Activated T-cell treated with anti-CD3 and anti-CD28 coated beads, Interleukin-2, amount 50 U/mL, for 24 hours (primary cell): Measurements from ENCODE around the gene ATP5F1D.
"Not testable (repeated sequence)": the region's sequence is repeated elsewhere in the genome, so short reads cannot be mapped to it uniquely, and the experiment has no call there.

Source experiments
- DNase-seq: peaks from one replicate; pipeline ENCODE4 v3.0.0-alpha.2; 2020
- H3K27ac Mint-ChIP-seq: 2 replicates; pipeline ENCODE4 v1.8.0; 2020; ENCODE audit warnings: mild to moderate bottlenecking, mixed read lengths
- H3K27me3 Mint-ChIP-seq: 2 replicates; pipeline ENCODE4 v1.8.0; 2020; ENCODE audit warnings: mixed read lengths
- H3K36me3 Mint-ChIP-seq: 2 replicates; pipeline ENCODE4 v1.8.0; 2020; ENCODE audit warnings: low read depth, mixed read lengths
- H3K4me1 Mint-ChIP-seq: 2 replicates; pipeline ENCODE4 v1.8.0; 2020; ENCODE audit warnings: low read depth, mixed read lengths
- H3K4me3 Mint-ChIP-seq: 2 replicates; pipeline ENCODE4 v1.8.0; 2020; ENCODE audit warnings: mild to moderate bottlenecking, moderate library complexity, mixed read lengths
- H3K9me3 Mint-ChIP-seq: 2 replicates; pipeline ENCODE4 v1.8.0; 2020; ENCODE audit warnings: mixed read lengths

Gene ATP5F1D

GRCh38 chr19:1246265-1247087 is 4.9 kb downstream of the ATP5F1D start:
- Mint-ChIP-seq H3K27ac (peak overlapping the region; percentile 69), H3K4me1 (peaks cover 33% of the 10 kb centered on the region), H3K4me3 (peak overlapping the region; percentile 56), H3K36me3 (peaks cover 46% of the 10 kb centered on the region)
- peak; percentile 45 for DNase-seq
- not testable (repeated sequence) for H3K9me3 Mint-ChIP-seq, H3K27me3 Mint-ChIP-seq

- no peak for DNase-seq
- Mint-ChIP-seq H3K4me3 (peak overlapping the region; percentile 79), H3K4me1 (peaks cover 25% of the 10 kb centered on the region), H3K36me3 (peaks cover 46% of the 10 kb centered on the region), H3K27me3 (no peaks in the 10 kb centered on the region), H3K9me3 (no peaks in the 10 kb centered on the region), H3K27ac (peak overlapping the region; percentile 77)
Observed at GRCh38 chr19:1247748-1248138, 6.2 kb downstream of the ATP5F1D start.

GRCh38 chr19:1248139-1248785 is 6.7 kb downstream of the ATP5F1D start, which contains the start of gene MIDN:
TSS of gene MIDN (plus strand) at chr19:1248583. CDS start at chr19:1250297, 1,714 bp downstream.
- Mint-ChIP-seq H3K4me1 (peaks cover 21% of the 10 kb centered on the region), H3K36me3 (peaks cover 42% of the 10 kb centered on the region), H3K9me3 (no peaks in the 10 kb centered on the region), H3K27me3 (no peaks in the 10 kb centered on the region), H3K4me3 (peak within 1 kb of the TSS; percentile 79), H3K27ac (peak within 1 kb of the TSS; percentile 94)
- peak; percentile 85 for DNase-seq

GRCh38 chr19:1248786-1249297 is 7.3 kb downstream of the ATP5F1D start:
- H3K4me1 Mint-ChIP-seq: peaks cover 21% of the 10 kb centered on the region
- H3K27ac Mint-ChIP-seq: peak overlapping the region; percentile 94
- DNase-seq: peak; percentile 92
- no peaks in the 10 kb centered on the region for H3K27me3 Mint-ChIP-seq
- peaks cover 42% of the 10 kb centered on the region for H3K36me3 Mint-ChIP-seq
- H3K4me3 Mint-ChIP-seq: peak overlapping the region; percentile 79
- H3K9me3 Mint-ChIP-seq: no peaks in the 10 kb centered on the region

GRCh38 chr19:1249298-1249989 is 7.9 kb downstream of the ATP5F1D start:
- Mint-ChIP-seq H3K4me3 (peak overlapping the region; percentile 78), H3K9me3 (no peaks in the 10 kb centered on the region), H3K27ac (peak overlapping the region; percentile 86), H3K4me1 (peaks cover 20% of the 10 kb centered on the region), H3K27me3 (no peaks in the 10 kb centered on the region), H3K36me3 (peaks cover 42% of the 10 kb centered on the region)
- DNase-seq: peak; percentile 95

GRCh38 chr19:1249990-1250436 is 8.5 kb downstream of the ATP5F1D start:
- Mint-ChIP-seq H3K4me1 (peaks cover 21% of the 10 kb centered on the region), H3K36me3 (peaks cover 43% of the 10 kb centered on the region), H3K4me3 (peak overlapping the region; percentile 78), H3K27me3 (no peaks in the 10 kb centered on the region), H3K9me3 (no peaks in the 10 kb centered on the region), H3K27ac (peak overlapping the region; percentile 86)
- no peak for DNase-seq

GRCh38 chr19:1250437-1251260 is 9.1 kb downstream of the ATP5F1D start:
- peaks cover 24% of the 10 kb centered on the region for H3K4me1 Mint-ChIP-seq
- peaks cover 47% of the 10 kb centered on the region for H3K36me3 Mint-ChIP-seq
- peak overlapping the region; percentile 96 for H3K27ac Mint-ChIP-seq
- H3K27me3 Mint-ChIP-seq: no peaks in the 10 kb centered on the region
- peak; percentile 65 for DNase-seq
- H3K9me3 Mint-ChIP-seq: no peaks in the 10 kb centered on the region
- H3K4me3 Mint-ChIP-seq: peak overlapping the region; percentile 93

- no peaks in the 10 kb centered on the region for H3K9me3 Mint-ChIP-seq
- peak overlapping the region; percentile 93 for H3K4me3 Mint-ChIP-seq
- peak; percentile 75 for DNase-seq
- peaks cover 24% of the 10 kb centered on the region for H3K4me1 Mint-ChIP-seq
- no peaks in the 10 kb centered on the region for H3K27me3 Mint-ChIP-seq
- peak overlapping the region; percentile 96 for H3K27ac Mint-ChIP-seq
- H3K36me3 Mint-ChIP-seq: peaks cover 48% of the 10 kb centered on the region
Observed at GRCh38 chr19:1251330-1252220, 10.0 kb downstream of the ATP5F1D start.

GRCh38 chr19:1252221-1252820 is 10.8 kb downstream of the ATP5F1D start:
- no peaks in the 10 kb centered on the region for H3K9me3 Mint-ChIP-seq
- peaks cover 51% of the 10 kb centered on the region for H3K36me3 Mint-ChIP-seq
- peaks cover 23% of the 10 kb centered on the region for H3K4me1 Mint-ChIP-seq
- H3K4me3 Mint-ChIP-seq: peak overlapping the region; percentile 93
- H3K27ac Mint-ChIP-seq: peak overlapping the region; percentile 96
- DNase-seq: no peak
- H3K27me3 Mint-ChIP-seq: no peaks in the 10 kb centered on the region

GRCh38 chr19:1252821-1253513 is 11.4 kb downstream of the ATP5F1D start:
- Mint-ChIP-seq H3K9me3 (no peaks in the 10 kb centered on the region), H3K4me3 (peak overlapping the region; percentile 93), H3K27ac (peak overlapping the region; percentile 96), H3K4me1 (peaks cover 29% of the 10 kb centered on the region), H3K27me3 (no peaks in the 10 kb centered on the region), H3K36me3 (peaks cover 58% of the 10 kb centered on the region)
- peak; percentile 82 for DNase-seq

GRCh38 chr19:1253514-1254080 is 12.0 kb downstream of the ATP5F1D start:
- H3K27ac Mint-ChIP-seq: peak overlapping the region; percentile 96
- no peak for DNase-seq
- H3K36me3 Mint-ChIP-seq: peaks cover 64% of the 10 kb centered on the region
- no peaks in the 10 kb centered on the region for H3K27me3 Mint-ChIP-seq
- H3K4me3 Mint-ChIP-seq: peak overlapping the region; percentile 93
- peaks cover 34% of the 10 kb centered on the region for H3K4me1 Mint-ChIP-seq
- no peaks in the 10 kb centered on the region for H3K9me3 Mint-ChIP-seq

- DNase-seq: no peak
- Mint-ChIP-seq H3K27me3 (no peaks in the 10 kb centered on the region), H3K27ac (peak overlapping the region; percentile 90), H3K36me3 (peaks cover 69% of the 10 kb centered on the region), H3K9me3 (no peaks in the 10 kb centered on the region), H3K4me1 (peaks cover 39% of the 10 kb centered on the region), H3K4me3 (no peak overlapping the region)
Observed at GRCh38 chr19:1254081-1254527, 12.6 kb downstream of the ATP5F1D start.
